ENCODE data around the gene C4orf46. TPM values are rescaled to one million over a fixed set of nuclear protein-coding genes. Genes with fewer than 3 reads are reported as not detected.
A peak's percentile ranks its signal among the peaks of the same experiment; 100 is the strongest.
"Not testable (repeated sequence)": the region's sequence is repeated elsewhere in the genome, so short reads cannot be mapped to it uniquely, and the experiment has no call there.

The C4orf46 gene
- total RNA-seq, 5 donors from 2014 or later (not counting 1 experiment from before 2014, with no cell fraction given) = 3.5 to 6.3 (median 4.2) TPM

DNA sequence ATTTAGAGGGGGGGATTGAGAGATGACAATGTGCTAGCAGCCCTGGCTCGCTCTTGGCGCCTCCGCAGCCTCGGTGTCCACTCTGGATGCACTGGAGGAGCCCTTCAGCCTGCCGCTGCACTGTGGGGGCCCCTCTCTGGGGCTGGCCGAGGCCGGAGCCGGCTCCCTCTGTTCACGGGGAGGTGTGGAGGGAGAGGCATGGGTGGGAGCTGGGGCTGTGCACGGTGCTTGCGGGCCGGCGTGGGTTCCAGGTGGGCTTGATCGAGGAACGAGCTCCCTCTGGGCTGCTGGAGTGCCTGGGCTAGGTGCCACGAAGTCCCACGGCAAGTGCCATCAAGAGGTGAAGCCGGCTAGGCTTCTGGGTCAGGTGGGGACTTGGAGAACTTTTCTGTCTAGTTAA, 6.9 kb downstream of the C4orf46 start:
- Mint-ChIP-seq H3K27ac (no peak overlapping the region), H3K4me1 (peaks cover 0 to 2% (median 0%) of the 10 kb centered on the region in 3 donors), H3K4me3 (no peak overlapping the region), H3K27me3 (peaks cover 0 to 3% of the 10 kb centered on the region in 2 donors), H3K9me3 (no peaks in the 10 kb centered on the region), H3K36me3 (peaks cover 6% of the 10 kb centered on the region)
- CTCF ChIA-PET = interaction anchor here in 1 of 2 donors (0.8 kb wide), 1 partner anchor 16 kb away, joined by 3 read pairs; no protein-coding TSS in a partner anchor
- WGBS (ENCODE audit: insufficient coverage) = 99% methylated on average over 17 of the region's 18 CpGs
- POLR2A ChIA-PET = no interaction called here
- no peaks in the 10 kb centered on the region for H3K9me3 ChIP-seq
- H3K27me3 ChIP-seq (replicated peaks in 1 of 2; ENCODE audit: control insufficient read depth in 2 of 2, extremely low read depth in 1 of 2, insufficient read depth in 2 of 2, low read length in 1 of 2) = no peaks in the 10 kb centered on the region
- H3K4me1 ChIP-seq (ENCODE audit: control insufficient read depth in 1 of 2, extremely low read depth in 1 of 2, insufficient read depth in 2 of 2, low read length in 2 of 2) = no peaks in the 10 kb centered on the region
- no peak for DNase-seq
- no peaks in the 10 kb centered on the region for H3K36me3 ChIP-seq (ENCODE audit: control insufficient read depth in 2 of 2, extremely low read depth in 1 of 2, insufficient read depth in 1 of 2, low read length in 1 of 2)
- H3K27ac ChIP-seq (ENCODE audit: low read length) = no peak overlapping the region
- ATAC-seq (replicated peaks in 1 of 4) = no peak
- no peak overlapping the region for H3K4me3 ChIP-seq (ENCODE audit: control insufficient read depth in 1 of 2, extremely low read depth in 1 of 2, low read length in 1 of 2)

DNA sequence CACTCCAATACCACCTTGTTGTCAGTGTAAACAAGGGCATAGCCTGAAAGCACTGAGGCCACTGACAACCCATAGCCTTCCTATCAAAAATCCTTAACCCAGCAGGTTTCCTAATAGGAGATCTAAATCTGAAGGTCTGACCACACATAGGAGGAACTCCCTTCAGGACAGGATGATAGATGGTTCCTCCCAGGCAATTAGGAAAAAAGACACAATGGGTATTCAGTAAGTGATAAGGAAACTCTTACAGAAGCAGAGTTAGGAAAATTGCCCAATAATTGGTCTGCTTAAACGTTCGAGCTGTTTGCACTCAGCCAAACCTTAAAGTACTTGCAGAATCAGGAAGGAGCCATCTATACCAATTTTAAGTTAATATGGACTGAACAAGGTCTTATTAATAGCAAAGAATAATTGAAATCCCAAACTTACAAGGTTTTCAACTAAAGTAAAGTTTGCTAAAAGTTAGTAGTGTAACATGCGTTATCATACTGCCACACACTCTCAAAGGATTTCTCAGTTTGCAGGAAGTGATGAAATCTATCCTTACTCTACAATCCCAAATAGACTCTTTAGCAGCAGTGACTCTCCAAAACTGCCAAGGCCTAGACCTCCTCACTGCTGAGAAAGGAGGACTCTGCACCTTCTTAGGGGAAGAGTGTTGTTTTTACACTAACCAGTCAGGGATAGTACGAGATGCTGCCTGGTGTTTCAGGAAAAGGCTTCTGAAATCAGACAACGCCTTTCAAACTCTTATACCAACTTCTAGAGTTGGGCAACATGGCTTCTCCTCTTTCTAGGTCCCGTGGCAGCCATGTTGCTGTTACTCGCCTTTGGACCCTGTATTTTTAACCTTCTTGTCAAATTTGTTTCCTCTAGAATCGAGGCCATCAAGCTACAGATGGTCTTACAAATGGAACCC, 7.7 kb downstream of the C4orf46 start:
- H3K4me1 Mint-ChIP-seq; POLR2A ChIA-PET; H3K4me3 Mint-ChIP-seq; ATAC-seq (replicated peaks in 1 of 4); H3K27ac ChIP-seq (ENCODE audit: low read length); CTCF ChIA-PET; H3K27me3 Mint-ChIP-seq; H3K4me1 ChIP-seq (ENCODE audit: control insufficient read depth in 1 of 2, extremely low read depth in 1 of 2, insufficient read depth in 2 of 2, low read length in 2 of 2); DNase-seq; H3K36me3 Mint-ChIP-seq; H3K4me3 ChIP-seq (ENCODE audit: control insufficient read depth in 1 of 2, extremely low read depth in 1 of 2, low read length in 1 of 2); H3K27ac Mint-ChIP-seq; H3K36me3 ChIP-seq (ENCODE audit: control insufficient read depth in 2 of 2, extremely low read depth in 1 of 2, insufficient read depth in 1 of 2, low read length in 1 of 2); H3K9me3 Mint-ChIP-seq; H3K27me3 ChIP-seq (replicated peaks in 1 of 2; ENCODE audit: control insufficient read depth in 2 of 2, extremely low read depth in 1 of 2, insufficient read depth in 2 of 2, low read length in 1 of 2); H3K9me3 ChIP-seq: not testable (repeated sequence)
- WGBS (ENCODE audit: insufficient coverage) = 100% methylated on average over 1 of the region's 8 CpGs

DNA sequence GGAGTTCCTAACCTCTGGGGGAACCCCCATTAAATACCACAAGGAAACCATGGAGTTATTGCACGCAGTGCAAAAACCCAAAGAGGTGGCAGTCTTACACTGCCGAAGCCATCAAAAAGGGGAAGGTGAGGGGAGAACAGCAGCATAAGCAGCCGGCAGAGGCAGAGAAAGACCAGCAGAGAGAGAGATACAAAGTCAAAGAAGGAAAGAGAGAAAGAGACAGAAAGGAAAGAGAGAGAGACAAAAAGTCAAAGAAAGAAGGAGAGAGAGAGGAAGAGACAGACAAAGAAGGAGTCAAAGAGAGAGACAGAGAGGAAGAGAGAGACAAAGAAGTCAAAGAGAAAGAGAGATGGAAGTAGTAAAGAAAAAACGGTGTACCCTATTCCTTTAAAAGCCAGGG, 8.4 kb downstream of the C4orf46 start:
- WGBS (ENCODE audit: insufficient coverage) = 6% methylated on average over 2 of the region's 4 CpGs
- ATAC-seq (replicated peaks in 1 of 4); H3K27ac ChIP-seq (ENCODE audit: low read length); H3K4me1 Mint-ChIP-seq; POLR2A ChIA-PET; H3K9me3 Mint-ChIP-seq; DNase-seq; H3K36me3 Mint-ChIP-seq; H3K4me1 ChIP-seq (ENCODE audit: control insufficient read depth in 1 of 2, extremely low read depth in 1 of 2, insufficient read depth in 2 of 2, low read length in 2 of 2); H3K4me3 Mint-ChIP-seq; H3K36me3 ChIP-seq (ENCODE audit: control insufficient read depth in 2 of 2, extremely low read depth in 1 of 2, insufficient read depth in 1 of 2, low read length in 1 of 2); CTCF ChIA-PET; H3K9me3 ChIP-seq; H3K27me3 ChIP-seq (replicated peaks in 1 of 2; ENCODE audit: control insufficient read depth in 2 of 2, extremely low read depth in 1 of 2, insufficient read depth in 2 of 2, low read length in 1 of 2); H3K27ac Mint-ChIP-seq; H3K4me3 ChIP-seq (ENCODE audit: control insufficient read depth in 1 of 2, extremely low read depth in 1 of 2, low read length in 1 of 2): not testable (repeated sequence)
- H3K27me3 Mint-ChIP-seq = peaks cover 4 to 10% of the 10 kb centered on the region in 2 donors

DNA sequence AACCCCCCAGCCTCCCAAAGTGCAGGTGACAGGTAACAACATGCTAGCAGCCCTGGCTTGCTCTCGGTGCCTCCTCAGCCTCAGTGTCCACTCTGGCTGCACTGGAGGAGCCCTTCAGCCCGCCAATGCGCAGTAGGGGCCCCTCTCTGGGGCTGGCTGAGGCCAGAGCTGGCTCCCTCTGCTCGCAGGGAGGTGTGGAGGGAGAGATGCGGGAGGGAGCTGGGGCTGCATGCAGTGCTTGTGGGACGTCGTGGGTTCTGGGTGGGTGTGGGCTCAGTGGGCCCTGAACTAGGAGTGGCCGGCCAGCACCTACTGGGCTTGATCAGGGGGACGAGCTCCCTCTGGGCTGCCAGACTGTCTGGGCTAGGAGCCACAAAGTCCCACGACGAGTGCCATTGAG, 14.4 kb downstream of the C4orf46 start:
- Mint-ChIP-seq H3K9me3 (no peaks in the 10 kb centered on the region), H3K27me3 (peaks cover 8 to 10% of the 10 kb centered on the region in 2 donors), H3K4me3 (no peak overlapping the region), H3K36me3 (no peaks in the 10 kb centered on the region), H3K4me1 (peaks cover 7 to 8% (median 7%) of the 10 kb centered on the region in 3 donors), H3K27ac (no peak overlapping the region)
- H3K4me3 ChIP-seq (ENCODE audit: control insufficient read depth in 1 of 2, extremely low read depth in 1 of 2, low read length in 1 of 2) = no peak overlapping the region
- 95% methylated on average over 8 of the region's 11 CpGs for WGBS (ENCODE audit: insufficient coverage)
- CTCF ChIA-PET = no interaction called here
- ATAC-seq (replicated peaks in 1 of 4) (no peak), DNase-seq (no peak)
- H3K27ac ChIP-seq (ENCODE audit: low read length) = no peak overlapping the region
- H3K4me1 ChIP-seq (ENCODE audit: control insufficient read depth in 1 of 2, extremely low read depth in 1 of 2, insufficient read depth in 2 of 2, low read length in 2 of 2) = no peaks in the 10 kb centered on the region
- no peaks in the 10 kb centered on the region for H3K9me3 ChIP-seq
- H3K36me3 ChIP-seq (ENCODE audit: control insufficient read depth in 2 of 2, extremely low read depth in 1 of 2, insufficient read depth in 1 of 2, low read length in 1 of 2) = no peaks in the 10 kb centered on the region
- POLR2A ChIA-PET = no interaction called here
- peaks cover 0 to 6% of the 10 kb centered on the region in 2 experiments for H3K27me3 ChIP-seq (replicated peaks in 1 of 2; ENCODE audit: control insufficient read depth in 2 of 2, extremely low read depth in 1 of 2, insufficient read depth in 2 of 2, low read length in 1 of 2)

DNA sequence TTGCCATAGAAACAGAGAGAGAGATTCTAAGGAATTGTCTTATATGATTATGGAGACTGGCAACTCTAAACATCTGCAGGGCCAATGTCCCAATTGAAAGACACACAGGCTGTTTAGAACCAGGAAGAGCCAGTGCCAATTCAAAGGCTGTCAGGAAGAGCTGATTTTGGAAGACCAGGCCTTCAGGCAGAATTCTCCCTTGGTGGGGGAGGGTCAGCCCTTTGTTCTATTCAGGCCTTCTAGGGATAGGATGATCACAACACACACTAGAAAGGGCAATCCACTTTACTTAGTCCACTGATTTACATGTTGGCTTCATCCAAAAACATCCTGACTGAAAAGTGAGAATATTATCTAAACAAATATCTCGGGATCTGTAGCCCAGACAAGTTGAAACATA, 15.2 kb downstream of the C4orf46 start:
- Mint-ChIP-seq H3K27ac (no peak overlapping the region), H3K4me3 (no peak overlapping the region), H3K4me1 (peaks cover 7 to 9% (median 8%) of the 10 kb centered on the region in 3 donors), H3K27me3 (peaks cover 7 to 8% of the 10 kb centered on the region in 2 donors), H3K9me3 (no peaks in the 10 kb centered on the region), H3K36me3 (no peaks in the 10 kb centered on the region)
- Histone ChIP-seq H3K27ac (ENCODE audit: low read length) (no peak overlapping the region), H3K4me3 (ENCODE audit: control insufficient read depth in 1 of 2, extremely low read depth in 1 of 2, low read length in 1 of 2) (no peak overlapping the region), H3K9me3 (no peaks in the 10 kb centered on the region), H3K4me1 (ENCODE audit: control insufficient read depth in 1 of 2, extremely low read depth in 1 of 2, insufficient read depth in 2 of 2, low read length in 2 of 2) (no peaks in the 10 kb centered on the region), H3K36me3 (ENCODE audit: control insufficient read depth in 2 of 2, extremely low read depth in 1 of 2, insufficient read depth in 1 of 2, low read length in 1 of 2) (no peaks in the 10 kb centered on the region), H3K27me3 (replicated peaks in 1 of 2; ENCODE audit: control insufficient read depth in 2 of 2, extremely low read depth in 1 of 2, insufficient read depth in 2 of 2, low read length in 1 of 2) (peaks cover 0 to 6% of the 10 kb centered on the region in 2 experiments)
- ATAC-seq (replicated peaks in 1 of 4) = no peak
- no CpG with 5 or more reads among the region's 1 CpG for WGBS (ENCODE audit: insufficient coverage)
- POLR2A ChIA-PET = no interaction called here
- no peak for DNase-seq
- CTCF ChIA-PET = interaction anchor here in 1 of 2 donors (0.5 to 0.6 kb wide), 2 partner anchors 11 to 13 kb away, joined by 3 read pairs; no protein-coding TSS in a partner anchor

DNA sequence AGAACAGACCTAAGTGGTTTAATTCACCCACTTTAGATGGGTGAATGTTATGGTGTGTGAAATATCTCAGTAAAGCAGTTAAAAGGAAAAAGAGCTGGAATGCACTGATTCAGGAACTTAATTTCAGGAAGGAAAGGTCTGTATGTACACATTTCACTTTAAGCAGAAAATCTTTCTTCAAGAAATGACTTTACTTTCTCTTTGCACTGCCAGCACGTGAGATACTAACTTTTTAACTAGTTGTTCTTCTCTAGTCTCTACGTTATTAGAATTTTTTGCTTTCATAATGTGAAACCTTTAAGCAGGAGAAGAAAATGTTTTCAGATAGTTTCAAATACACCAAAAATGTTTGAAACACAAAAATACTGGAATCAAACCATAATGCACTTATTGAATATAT, 18.8 kb downstream of the C4orf46 start:
- ATAC-seq (replicated peaks in 1 of 4) = no peak
- Mint-ChIP-seq H3K9me3 (no peaks in the 10 kb centered on the region), H3K4me1 (peaks cover 7 to 9% (median 8%) of the 10 kb centered on the region in 3 donors), H3K4me3 (peak overlapping the region; percentile 47 to 57 (median 54)), H3K27ac (peak overlapping the region in 1 of 2 donors; percentile 71), H3K36me3 (no peaks in the 10 kb centered on the region), H3K27me3 (peaks cover 0 to 1% of the 10 kb centered on the region in 2 donors)
- Histone ChIP-seq H3K36me3 (ENCODE audit: control insufficient read depth in 2 of 2, extremely low read depth in 1 of 2, insufficient read depth in 1 of 2, low read length in 1 of 2) (no peaks in the 10 kb centered on the region), H3K4me1 (ENCODE audit: control insufficient read depth in 1 of 2, extremely low read depth in 1 of 2, insufficient read depth in 2 of 2, low read length in 2 of 2) (no peaks in the 10 kb centered on the region), H3K27me3 (replicated peaks in 1 of 2; ENCODE audit: control insufficient read depth in 2 of 2, extremely low read depth in 1 of 2, insufficient read depth in 2 of 2, low read length in 1 of 2) (peaks cover 0 to 2% of the 10 kb centered on the region in 2 experiments), H3K27ac (ENCODE audit: low read length) (no peak overlapping the region), H3K4me3 (ENCODE audit: control insufficient read depth in 1 of 2, extremely low read depth in 1 of 2, low read length in 1 of 2) (peak overlapping the region in 1 of 2 donors; percentile 1), H3K9me3 (no peaks in the 10 kb centered on the region)
- ChIA-PET POLR2A (no interaction called here), CTCF (no interaction called here)
- no CpG with 5 or more reads among the region's 2 CpGs for WGBS (ENCODE audit: insufficient coverage)
- DNase-seq = no peak
